GM21360 (cell line): ENCODE measurements around the gene SLC26A3.

Experiments
- ATAC-seq: cut with Tn5 transposase; IDR thresholded peaks from one replicate; pipeline ENCODE4 v1.9.1; 2021; ENCODE audit warnings: mild to moderate bottlenecking, moderate library complexity; ENCODE audit not compliant: unreplicated experiment

The SLC26A3 gene

DNA sequence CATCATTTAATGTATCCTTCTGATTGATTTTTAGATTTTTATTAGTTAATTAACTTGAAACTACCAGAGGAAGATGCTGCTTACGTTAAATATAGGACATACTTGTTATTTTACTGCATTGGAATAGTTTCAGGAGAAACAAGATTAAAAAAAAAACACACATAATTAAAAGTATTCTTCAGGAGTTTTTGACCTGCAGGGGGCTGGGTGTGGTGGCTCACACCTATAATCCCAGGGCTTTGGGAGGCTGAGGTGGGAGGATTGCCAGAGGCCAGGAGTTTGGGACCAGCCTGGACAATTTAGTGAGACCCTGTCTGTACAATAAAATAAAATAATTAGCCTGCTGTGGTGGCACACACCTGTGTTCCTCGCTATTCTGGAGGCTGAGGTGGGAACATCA is 48.4 kb downstream of the SLC26A3 start:
- no peak for ATAC-seq

DNA sequence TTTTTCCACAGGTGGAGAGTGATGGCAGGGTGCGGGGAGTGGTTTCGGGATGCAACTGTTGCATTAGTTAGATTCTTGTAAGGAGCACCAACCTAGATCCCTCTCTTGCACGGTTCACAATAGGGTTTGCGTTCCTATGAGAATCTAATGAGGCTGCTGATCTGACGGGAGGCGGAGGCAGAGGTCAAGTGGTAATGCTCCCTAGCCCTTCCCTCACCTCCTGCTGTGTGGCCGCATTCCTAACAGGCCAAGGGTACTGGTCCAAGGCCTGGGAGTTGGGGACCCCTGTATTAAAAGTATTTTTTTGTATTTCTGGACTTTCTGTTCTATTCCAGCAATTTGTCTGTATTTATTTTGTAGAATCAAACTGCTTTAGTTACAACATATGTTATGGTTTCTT is 51.9 kb downstream of the SLC26A3 start:
- no peak for ATAC-seq

DNA sequence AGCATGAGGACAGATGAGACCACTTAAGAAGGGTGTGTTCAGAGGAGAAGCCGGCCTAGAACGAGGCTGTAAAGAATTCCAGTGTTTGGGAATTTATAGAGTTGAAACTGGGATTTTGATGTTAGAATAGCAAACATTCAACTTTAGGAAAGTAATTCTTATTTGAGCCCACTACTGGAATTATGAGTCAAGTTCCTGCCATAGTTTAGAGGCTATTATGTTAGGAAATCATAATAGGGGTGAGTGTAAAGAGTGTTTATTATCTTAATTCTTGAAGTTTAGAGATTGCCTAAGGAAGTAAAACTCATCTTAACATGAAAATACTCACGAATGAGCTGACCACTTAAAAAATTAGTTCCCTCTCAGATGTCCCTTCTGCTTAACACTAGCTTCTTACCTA is 57.0 kb downstream of the SLC26A3 start:
- no peak for ATAC-seq

DNA sequence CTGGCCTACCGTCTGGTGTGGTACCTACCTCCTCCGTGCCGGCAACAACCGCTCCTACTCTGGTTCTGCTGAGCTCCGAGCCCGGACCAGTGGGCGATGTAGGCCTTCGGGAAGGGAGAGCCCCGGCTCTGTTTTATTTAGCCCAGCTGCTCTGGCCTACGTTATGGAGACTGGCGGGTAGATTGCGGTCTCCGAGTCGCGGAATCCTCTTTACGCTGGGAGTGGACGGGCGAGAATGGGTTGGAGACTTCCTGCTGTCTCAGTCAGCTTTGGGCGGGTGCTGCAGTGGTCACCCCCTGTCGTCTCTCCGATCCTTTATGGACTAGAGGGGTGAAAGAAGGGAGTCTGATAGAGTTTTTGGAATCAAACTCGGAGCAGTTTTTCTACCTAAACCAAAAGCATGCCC is 58.7 kb downstream of the SLC26A3 start:
- peak; percentile 33 for ATAC-seq

DNA sequence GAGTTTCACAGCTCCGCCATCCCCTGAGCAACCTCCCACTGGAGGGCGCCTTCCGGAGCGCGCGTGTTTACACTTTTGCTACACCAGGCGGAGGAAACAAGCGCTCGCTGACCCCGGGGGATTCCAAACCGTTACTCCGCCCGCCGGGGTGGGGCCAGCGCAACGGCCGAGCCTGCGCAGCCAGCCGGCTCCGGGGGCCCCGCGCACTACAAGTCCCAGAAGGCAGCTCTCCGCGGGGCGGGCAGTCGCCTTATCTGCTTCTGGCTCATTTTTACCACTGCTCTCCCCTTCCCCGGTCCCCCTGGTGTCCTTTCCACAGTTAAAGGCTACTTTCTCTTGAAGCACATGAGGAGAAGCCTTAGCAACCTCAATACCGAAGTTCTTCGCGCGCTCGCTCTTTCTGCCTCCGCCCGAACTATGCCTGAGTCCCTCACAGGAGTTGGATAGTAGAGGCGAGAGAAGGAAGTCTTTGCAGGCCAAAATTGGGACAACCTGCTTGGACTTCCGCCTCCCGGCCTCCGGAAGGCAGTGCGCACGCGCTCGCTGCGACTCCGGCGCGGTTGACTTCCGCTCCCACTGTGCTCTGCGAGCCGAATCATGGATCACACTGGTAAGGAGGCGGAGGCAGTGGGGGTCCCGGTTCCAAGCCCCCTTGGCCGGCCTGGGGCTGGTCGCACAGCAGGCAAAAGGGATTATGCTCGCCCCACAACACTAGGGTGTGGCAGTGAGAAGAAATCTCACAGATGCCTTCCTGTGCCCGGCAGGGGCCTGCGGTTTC is 59.3 kb downstream of the SLC26A3 start, which contains the start of gene CBLL1:
Gene CBLL1 (plus strand): TSS at position 576 of the 778 bp plus-strand sequence. CDS start 22 bp downstream, at position 598.
- peak; percentile 85 for ATAC-seq

DNA sequence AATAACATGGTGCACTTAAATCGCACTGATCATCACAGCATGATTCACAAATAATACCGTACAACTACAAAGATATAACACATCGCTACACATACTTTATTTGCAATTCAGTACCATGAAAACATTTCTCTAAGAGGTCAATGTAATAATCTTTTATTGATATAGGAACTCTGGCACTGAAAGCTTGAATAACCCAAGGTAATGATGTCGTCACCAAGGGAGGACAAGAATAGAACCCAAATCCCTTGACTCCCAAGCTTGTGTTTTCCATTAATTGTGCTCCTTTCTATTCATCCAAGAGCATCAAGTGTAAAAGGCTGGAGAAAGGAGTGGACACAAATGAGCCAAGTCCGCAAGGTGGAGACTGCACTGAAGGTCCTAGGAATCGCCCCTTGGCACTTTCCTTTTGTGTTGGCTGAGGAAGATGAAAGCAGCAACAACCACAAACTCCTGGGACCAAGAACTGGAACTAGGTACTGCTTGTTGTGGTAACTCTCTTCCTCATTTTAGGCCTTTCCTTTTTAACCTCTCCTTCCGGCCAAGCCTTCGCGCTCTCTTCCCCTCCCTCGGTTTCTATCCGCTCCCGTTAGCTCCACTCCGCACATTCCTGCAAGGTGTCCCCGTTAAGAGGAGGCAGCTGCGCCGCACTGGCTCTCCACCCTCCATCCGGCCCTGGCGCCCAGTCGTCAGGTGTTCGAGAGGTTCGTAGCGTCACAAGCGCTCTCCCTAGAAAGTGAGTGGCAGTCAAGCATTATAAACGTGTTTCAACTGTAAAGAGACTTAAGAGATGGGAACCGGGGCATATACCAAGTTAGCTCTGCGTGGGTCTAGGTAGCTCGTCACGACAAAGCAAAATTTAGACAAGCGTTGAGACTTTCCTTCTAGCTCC is 60.1 kb downstream of the SLC26A3 start:
- peak; percentile 36 for ATAC-seq

DNA sequence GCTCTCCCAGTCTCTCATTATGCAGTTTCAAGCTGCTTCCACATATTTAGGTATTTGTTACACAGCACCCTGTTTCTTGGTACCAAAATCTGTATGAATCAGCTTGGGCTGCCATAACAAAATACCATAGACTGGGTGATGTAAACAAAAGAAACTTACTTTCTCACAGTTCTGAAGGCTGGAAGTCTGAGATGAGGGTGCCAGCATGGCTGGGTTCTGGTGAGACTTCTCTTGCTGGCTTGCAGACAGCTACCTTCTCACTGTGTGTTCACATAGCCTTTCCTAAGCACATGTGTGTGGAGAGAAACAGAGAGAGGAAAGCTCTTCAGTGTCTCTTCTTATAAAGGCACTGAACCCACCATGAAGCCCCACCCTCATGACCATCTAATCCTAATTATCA is 74.7 kb downstream of the SLC26A3 start:
- ATAC-seq: no peak

DNA sequence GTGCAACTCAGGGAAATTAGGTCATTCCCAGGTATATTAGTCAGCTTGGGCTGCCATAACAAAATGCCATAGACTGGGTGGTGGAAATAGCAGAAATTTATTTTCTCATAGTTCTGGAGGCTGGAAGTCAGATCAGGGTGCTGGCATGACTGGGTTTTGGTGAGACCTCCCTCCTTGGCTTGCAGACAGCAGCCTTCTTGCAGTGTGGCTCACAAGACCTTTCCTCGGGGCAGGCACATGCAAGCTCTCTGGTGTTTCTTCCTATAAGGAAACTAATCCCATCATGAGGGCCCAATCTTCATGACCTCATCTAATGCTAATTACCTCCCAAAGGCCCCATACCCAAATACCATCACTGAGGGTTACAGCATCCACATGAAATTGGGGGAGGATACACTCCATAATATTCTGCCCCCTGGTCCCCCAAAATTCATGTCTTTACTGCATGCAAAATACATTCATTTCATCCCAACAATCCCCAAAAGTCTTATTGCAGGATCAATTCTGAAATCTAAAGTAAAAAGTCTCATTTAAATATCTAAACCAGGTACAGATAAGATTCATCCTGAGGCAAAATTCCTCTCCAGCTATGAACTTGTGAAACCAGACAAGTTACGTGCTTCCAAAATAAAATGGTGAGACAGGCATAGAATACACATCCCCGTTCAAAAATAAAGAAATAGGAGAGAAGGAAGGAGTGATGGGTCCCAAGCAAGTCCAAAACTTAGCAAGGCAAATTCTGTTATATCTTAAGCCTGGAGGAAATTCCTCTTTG is 76.5 kb downstream of the SLC26A3 start:
- ATAC-seq: no peak

DNA sequence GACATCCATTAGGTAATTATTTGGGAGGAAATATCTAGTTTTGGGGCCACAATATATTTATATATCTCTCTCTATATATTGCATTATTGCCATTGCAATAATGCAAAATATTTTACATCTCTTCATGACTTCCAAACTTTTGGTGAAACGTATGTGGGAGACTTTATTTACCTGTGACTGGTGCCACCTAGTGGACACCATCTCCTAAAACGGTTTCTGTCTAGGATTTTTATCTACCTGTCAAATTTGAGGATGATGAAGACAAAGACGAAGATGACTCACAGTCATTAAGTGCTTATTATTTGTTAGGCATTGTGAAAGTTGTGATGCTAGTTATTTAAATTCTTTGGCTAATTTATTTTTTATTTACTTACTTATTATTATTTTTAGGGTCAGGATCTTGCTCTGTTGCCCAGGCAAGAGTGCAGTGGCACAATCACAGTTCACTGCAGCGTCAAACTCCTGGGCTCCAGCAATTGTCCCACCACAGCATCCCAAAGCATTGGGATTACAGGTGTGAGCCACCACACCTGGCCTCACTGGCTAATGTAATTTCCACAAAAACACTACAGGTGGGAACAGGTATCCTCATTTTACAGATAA is 77.8 kb downstream of the SLC26A3 start:
- no peak for ATAC-seq

DNA sequence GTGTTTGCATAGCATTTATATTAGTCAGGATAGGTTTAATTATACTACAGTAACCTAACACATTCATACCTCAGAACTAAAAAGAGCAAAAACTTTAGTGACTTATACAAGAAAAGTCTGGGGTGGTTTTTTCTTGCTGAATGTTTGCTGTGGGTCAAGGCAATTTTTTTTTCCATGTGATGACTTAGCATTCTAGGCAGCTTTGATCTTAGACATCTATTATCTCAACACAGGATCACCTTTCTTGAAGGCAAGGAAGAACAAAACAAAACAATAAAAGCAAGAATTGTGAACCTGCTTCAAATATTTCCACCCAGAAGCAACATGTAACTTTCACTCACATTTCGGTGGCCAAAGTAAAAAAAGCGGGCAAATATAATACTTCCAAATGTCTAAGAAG is 79.8 kb downstream of the SLC26A3 start:
- ATAC-seq: no peak

DNA sequence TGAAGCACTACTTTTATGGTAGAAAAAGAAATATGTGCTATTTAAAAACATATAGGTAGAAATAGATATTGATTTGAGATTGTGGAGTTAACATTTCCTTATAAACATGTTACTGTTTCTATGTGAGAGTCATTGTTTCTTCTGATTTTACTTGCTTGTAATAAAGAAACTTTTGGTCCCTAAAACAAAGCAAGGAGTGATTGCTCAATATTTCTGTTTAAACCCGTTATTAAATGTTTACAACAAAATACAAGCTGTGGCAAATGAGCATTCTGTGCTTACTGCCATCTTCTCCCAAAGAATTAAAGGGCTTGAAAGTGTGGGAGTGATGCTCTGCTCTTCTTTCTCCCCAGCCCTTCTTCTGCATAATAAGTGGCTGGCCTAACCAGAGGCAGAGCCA is 81.7 kb downstream of the SLC26A3 start:
- no peak for ATAC-seq

DNA sequence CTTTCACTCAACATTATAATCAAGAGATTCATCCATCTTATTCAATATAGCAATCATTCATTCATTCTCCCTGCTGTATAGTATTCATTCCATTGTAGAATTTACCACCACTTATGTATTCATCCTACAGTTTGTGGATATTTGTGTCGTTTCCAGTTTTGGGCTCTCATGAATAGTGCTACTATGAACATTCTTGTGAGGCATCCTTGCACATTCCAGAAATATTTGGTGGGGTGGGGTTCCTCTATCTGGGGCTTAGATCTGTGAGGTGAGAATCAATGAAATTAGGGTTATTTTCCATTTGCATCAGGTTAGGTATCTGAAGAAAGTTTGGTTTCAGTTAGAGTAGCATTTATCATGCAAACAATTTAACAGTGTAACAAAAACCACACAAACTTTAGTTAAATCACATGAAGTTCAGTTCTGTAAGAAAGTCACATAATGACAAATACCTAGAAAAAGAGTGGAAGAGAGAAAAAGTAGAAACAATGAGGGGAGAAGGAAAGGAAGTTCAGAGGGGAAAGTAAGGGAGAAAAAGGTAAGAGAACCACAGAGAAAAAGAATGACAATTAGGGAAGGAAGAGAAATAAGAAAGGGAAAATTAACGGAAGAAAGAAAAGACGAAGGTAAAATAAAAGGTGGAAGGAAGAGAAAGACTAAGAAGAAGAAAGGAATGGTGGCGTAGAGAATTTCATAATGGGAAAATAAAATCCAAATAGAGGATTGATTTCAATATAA is 84.4 kb downstream of the SLC26A3 start:
- no peak for ATAC-seq

DNA sequence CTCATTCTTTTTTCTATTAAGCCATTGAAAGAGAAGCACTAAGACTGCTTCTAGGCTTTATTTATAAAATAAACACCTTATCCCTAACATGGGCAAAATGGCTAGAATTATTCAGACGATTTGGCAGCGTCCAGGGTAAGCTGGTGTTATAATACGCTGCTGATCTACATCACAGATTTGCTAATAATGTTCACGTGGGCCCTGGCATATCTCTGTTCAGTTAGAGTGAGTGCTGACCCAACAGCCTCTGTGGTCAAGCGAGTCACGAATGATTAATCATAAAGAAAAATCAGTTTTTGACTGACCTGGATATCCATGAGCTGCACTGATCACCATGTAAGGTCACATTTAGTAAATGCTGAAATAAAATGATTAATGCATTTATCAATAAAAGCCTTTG is 87.5 kb downstream of the SLC26A3 start:
- no peak for ATAC-seq
